GM19238 (cell line): ENCODE measurements around the gene CAMK1.

ENCODE experiments used
- DNase-seq: peaks from one replicate; pipeline ENCODE4 v3.0.0; 2011; ENCODE audit warnings: low spot score; ENCODE audit not compliant: insufficient read length

CAMK1 gene

GRCh38 chr3:9743548-9743947 lies 26.2 kb downstream of the CAMK1 start:
- DNase-seq = no peak

GRCh38 chr3:9742560-9742959 lies 27.2 kb downstream of the CAMK1 start:
- no peak for DNase-seq

GRCh38 chr3:9739181-9739580 lies 30.6 kb downstream of the CAMK1 start:
- DNase-seq = no peak

- no peak for DNase-seq
These were observed 32.9 kb downstream of the CAMK1 start for GRCh38 chr3:9736831-9737230.

- no peak for DNase-seq
These were observed 37.0 kb downstream of the CAMK1 start for GRCh38 chr3:9732740-9733115.

GRCh38 chr3:9732080-9732739 lies 37.5 kb downstream of the CAMK1 start:
- peak; percentile 36 for DNase-seq

GRCh38 chr3:9731206-9732079 lies 38.3 kb downstream of the CAMK1 start, which contains the start of gene BRPF1:
Gene BRPF1 (plus strand): TSS chr3:9731735. CDS start chr3:9734141, 2,406 bp downstream.
- DNase-seq = peak; percentile 99

- DNase-seq = peak; percentile 48
These were observed 39.0 kb downstream of the CAMK1 start for GRCh38 chr3:9730657-9731205.

- no peak for DNase-seq
These were observed 40.3 kb downstream of the CAMK1 start for GRCh38 chr3:9729419-9729818.

GRCh38 chr3:9727743-9728142 lies 42.0 kb downstream of the CAMK1 start:
- no peak for DNase-seq

- DNase-seq = peak; percentile 33
These were observed 42.6 kb downstream of the CAMK1 start for GRCh38 chr3:9727041-9727595.

- no peak for DNase-seq
These were observed 43.8 kb downstream of the CAMK1 start for GRCh38 chr3:9725775-9726515.

- no peak for DNase-seq
These were observed 48.1 kb downstream of the CAMK1 start for GRCh38 chr3:9721700-9722060.

- no peak for DNase-seq
These were observed 48.6 kb downstream of the CAMK1 start for GRCh38 chr3:9721015-9721699.

- DNase-seq = no peak
These were observed 51.6 kb downstream of the CAMK1 start for GRCh38 chr3:9718118-9718517.

- DNase-seq = no peak
These were observed 52.2 kb downstream of the CAMK1 start for GRCh38 chr3:9717563-9717962.

GRCh38 chr3:9716801-9717555 lies 52.8 kb downstream of the CAMK1 start:
- no peak for DNase-seq

GRCh38 chr3:9715764-9716437 lies 53.8 kb downstream of the CAMK1 start:
- no peak for DNase-seq

GRCh38 chr3:9715136-9715535 lies 54.6 kb downstream of the CAMK1 start:
- DNase-seq = no peak

- no peak for DNase-seq
These were observed 56.6 kb downstream of the CAMK1 start for GRCh38 chr3:9713142-9713541.
